Prostate gland (tissue), 2 donors: ENCODE data around the gene QRFP. TPM values are rescaled to one million over a fixed set of nuclear protein-coding genes. Genes with fewer than 3 reads are reported as not detected.

Experiments
- DNase-seq: peaks from one replicate; pipeline ENCODE4 v3.0.0-alpha.2; 2019; ENCODE audit warnings: low spot score
- H3K27ac ChIP-seq, 2 donors: fragments of 200-600 bp; sonication (generic); 2 replicates each; pipeline ENCODE4 v1.5.1; 2017 to 2019
- H3K27me3 ChIP-seq: fragments of 200-600 bp; sonication (generic); replicated peaks from 2 replicates; pipeline ENCODE4 v1.5.1; 2019; ENCODE audit not compliant: insufficient read depth
- H3K36me3 ChIP-seq, 2 donors: fragments of 200-600 bp; sonication (generic); 1 replicate in 1 of 2; 2 replicates in 1 of 2; pipeline versions ENCODE4 v1.5.1 to v1.8.1; 2017 to 2019
- H3K4me1 ChIP-seq: fragments of 200-600 bp; sonication (generic); replicated peaks from 2 replicates; pipeline ENCODE4 v1.5.1; 2019
- H3K4me3 ChIP-seq, 2 donors: fragments of 200-600 bp; sonication (generic); 2 replicates each; pipeline ENCODE4 v1.5.1; 2017 to 2019
- H3K9me3 ChIP-seq: fragments of 200-600 bp; sonication (generic); 2 replicates; pipeline ENCODE4 v1.5.1; 2017
- POLR2A ChIP-seq: fragments of 450-650 bp; IDR thresholded peaks from one replicate; pipeline ENCODE4 v1.6.1; 2016; ENCODE audit warnings: antibody characterized with exemption, mild to moderate bottlenecking
- POLR2AphosphoS5 ChIP-seq: sonication (generic); formaldehyde crosslinking; IDR thresholded peaks from one replicate; pipeline ENCODE4 v1.6.1; 2017; ENCODE audit warnings: antibody characterized with exemption
- WGBS: methylation state at CpG from one replicate; pipeline ENCODE4 v1.1.5; 2018; 5-methylcytosine and 5-hydroxymethylcytosine counted together
- intact Hi-C: fragments of 100-400 bp; cut with DNase I; formaldehyde crosslinking; loops from one replicate; pipeline ENCODE4 v1.14.2; 2022
- total RNA-seq, 2 donors: library from RNA; depleted of rRNA; stranded (reverse); fragments of >200 nt; gene quantifications; one replicate each; pipeline ENCODE4 v1.1.0, GENCODE V29; 2016
- TF ChIP-seq, protein P1 (sequence below), 4 experiments: fragments of 200-600 bp in 2 of 4; fragments of 450-650 bp in 2 of 4; sonication (generic) in 2 of 4; IDR thresholded peaks; 1 replicate in 3 of 4; 2 replicates in 1 of 4; pipeline ENCODE4 v1.5.1; 2016 to 2019; ENCODE audit warnings: antibody characterized with exemption in 4 of 4, mild to moderate bottlenecking in 2 of 4, moderate library complexity in 2 of 4

QRFP gene
- total RNA-seq, 2 donors from 2014 or later, result 1.0 TPM; not detected in 1

DNA sequence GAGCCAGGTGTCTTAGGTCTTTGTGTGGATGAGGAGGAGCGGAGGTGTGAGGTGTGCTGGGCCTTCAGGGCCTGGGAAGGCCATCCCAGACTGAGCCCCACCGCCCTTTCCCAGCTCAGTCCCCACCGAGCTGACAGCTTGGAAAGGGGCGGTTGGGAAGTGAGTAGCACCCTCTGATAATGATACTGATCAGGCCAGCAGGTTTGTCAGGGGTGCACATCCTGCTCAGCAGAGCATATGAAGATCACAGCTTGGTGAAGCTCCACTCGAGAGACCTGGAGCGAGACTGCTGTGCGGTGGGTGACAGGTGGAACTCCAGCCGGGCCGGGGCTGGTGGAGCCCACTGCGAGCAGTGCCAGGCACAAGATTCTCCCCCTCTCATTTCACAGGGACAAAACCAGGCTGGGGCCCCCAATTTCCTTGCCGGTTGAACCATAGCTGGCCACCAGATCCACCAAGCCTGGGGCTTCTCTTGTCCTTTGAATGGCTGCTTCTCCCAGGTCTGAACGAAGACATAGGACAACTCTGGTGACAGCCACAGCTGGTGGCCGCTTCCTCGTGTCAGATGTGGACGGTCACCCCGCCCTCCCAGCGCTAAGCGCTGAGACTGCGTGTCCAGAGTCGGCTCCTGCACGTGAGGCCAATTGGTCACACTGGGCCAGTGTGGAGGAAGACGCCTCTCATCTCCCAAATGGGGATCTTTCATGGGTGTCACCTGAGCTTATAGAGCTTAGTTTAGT is 8.3 kb downstream of the QRFP start:
- Histone ChIP-seq H3K9me3 (no peaks in the 10 kb centered on the region), H3K4me1 (peaks cover 11% of the 10 kb centered on the region), H3K4me3 (no peak overlapping the region), H3K36me3 (peaks cover 0 to 45% of the 10 kb centered on the region in 2 donors), H3K27ac (no peak overlapping the region), H3K27me3 (no peaks in the 10 kb centered on the region)
- TF ChIP-seq POLR2AphosphoS5, result no peak
- no peak for TF ChIP-seq POLR2A
- TF ChIP-seq, protein P1, sequence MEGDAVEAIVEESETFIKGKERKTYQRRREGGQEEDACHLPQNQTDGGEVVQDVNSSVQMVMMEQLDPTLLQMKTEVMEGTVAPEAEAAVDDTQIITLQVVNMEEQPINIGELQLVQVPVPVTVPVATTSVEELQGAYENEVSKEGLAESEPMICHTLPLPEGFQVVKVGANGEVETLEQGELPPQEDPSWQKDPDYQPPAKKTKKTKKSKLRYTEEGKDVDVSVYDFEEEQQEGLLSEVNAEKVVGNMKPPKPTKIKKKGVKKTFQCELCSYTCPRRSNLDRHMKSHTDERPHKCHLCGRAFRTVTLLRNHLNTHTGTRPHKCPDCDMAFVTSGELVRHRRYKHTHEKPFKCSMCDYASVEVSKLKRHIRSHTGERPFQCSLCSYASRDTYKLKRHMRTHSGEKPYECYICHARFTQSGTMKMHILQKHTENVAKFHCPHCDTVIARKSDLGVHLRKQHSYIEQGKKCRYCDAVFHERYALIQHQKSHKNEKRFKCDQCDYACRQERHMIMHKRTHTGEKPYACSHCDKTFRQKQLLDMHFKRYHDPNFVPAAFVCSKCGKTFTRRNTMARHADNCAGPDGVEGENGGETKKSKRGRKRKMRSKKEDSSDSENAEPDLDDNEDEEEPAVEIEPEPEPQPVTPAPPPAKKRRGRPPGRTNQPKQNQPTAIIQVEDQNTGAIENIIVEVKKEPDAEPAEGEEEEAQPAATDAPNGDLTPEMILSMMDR (IDR thresholded peaks at IDR 0.05), result no peak
- 92% methylated on average over 22 of the region's 22 CpGs for WGBS
- intact Hi-C loops, result no loop called here
- DNase-seq, result no peak

DNA sequence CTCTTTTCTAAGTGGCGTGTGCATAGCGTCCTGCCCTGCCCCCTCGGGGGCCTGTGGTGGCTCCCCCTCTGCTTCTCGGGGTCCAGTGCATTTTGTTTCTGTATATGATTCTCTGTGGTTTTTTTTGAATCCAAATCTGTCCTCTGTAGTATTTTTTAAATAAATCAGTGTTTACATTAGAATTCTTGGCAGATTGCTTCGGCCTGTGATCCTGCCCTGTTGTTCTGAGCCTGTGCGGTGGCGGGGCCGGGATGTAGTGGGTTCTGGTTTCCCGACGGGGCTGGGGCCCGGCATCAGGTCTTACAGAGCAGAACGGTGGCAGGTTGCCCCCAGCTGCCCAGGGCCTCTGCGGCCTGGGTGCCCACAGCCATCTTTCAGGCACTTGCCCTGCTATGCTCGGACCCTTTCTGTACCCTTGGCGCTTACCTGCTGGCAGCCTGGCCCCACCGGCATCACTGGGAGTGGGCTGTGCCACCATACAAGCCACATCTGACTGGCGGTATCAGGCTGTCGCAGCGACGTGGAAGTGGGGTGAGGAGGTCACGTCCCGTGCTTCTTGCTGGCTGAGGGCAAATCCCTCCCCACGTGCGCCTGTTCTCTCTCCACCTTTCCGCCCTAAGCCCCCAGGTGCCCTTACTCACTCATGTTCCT is 9.0 kb downstream of the QRFP start:
- H3K27me3 ChIP-seq, result no peaks in the 10 kb centered on the region
- WGBS, result 70% methylated on average over 25 of the region's 25 CpGs
- no peak overlapping the region for H3K4me3 ChIP-seq
- no peaks in the 10 kb centered on the region for H3K9me3 ChIP-seq
- peaks cover 5% of the 10 kb centered on the region for H3K4me1 ChIP-seq
- intact Hi-C loops, result no loop called here
- no peak overlapping the region for H3K27ac ChIP-seq
- DNase-seq, result no peak
- peaks cover 0 to 45% of the 10 kb centered on the region in 2 donors for H3K36me3 ChIP-seq
- TF ChIP-seq POLR2AphosphoS5 (no peak), POLR2A (no peak)
- TF ChIP-seq, protein P1 (IDR thresholded peaks at IDR 0.05), result no peak

DNA sequence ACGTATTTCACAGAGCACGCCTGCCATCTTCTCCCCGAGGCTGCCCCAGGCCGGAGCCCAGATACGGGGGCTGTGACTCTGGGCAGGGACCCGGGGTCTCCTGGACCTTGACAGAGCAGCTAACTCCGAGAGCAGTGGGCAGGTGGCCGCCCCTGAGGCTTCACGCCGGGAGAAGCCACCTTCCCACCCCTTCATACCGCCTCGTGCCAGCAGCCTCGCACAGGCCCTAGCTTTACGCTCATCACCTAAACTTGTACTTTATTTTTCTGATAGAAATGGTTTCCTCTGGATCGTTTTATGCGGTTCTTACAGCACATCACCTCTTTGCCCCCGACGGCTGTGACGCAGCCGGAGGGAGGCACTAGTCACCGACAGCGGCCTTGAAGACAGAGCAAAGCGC is 9.6 kb downstream of the QRFP start:
- Histone ChIP-seq H3K36me3 (peaks cover 0 to 45% of the 10 kb centered on the region in 2 donors), H3K27ac (no peak overlapping the region), H3K9me3 (no peaks in the 10 kb centered on the region), H3K4me1 (peaks cover 5% of the 10 kb centered on the region), H3K27me3 (no peaks in the 10 kb centered on the region), H3K4me3 (no peak overlapping the region)
- TF ChIP-seq POLR2AphosphoS5 (no peak), POLR2A (no peak)
- TF ChIP-seq, protein P1 (IDR thresholded peaks at IDR 0.05), result no peak
- intact Hi-C loops, result no loop called here
- 84% methylated on average over 23 of the region's 23 CpGs for WGBS
- DNase-seq, result no peak

DNA sequence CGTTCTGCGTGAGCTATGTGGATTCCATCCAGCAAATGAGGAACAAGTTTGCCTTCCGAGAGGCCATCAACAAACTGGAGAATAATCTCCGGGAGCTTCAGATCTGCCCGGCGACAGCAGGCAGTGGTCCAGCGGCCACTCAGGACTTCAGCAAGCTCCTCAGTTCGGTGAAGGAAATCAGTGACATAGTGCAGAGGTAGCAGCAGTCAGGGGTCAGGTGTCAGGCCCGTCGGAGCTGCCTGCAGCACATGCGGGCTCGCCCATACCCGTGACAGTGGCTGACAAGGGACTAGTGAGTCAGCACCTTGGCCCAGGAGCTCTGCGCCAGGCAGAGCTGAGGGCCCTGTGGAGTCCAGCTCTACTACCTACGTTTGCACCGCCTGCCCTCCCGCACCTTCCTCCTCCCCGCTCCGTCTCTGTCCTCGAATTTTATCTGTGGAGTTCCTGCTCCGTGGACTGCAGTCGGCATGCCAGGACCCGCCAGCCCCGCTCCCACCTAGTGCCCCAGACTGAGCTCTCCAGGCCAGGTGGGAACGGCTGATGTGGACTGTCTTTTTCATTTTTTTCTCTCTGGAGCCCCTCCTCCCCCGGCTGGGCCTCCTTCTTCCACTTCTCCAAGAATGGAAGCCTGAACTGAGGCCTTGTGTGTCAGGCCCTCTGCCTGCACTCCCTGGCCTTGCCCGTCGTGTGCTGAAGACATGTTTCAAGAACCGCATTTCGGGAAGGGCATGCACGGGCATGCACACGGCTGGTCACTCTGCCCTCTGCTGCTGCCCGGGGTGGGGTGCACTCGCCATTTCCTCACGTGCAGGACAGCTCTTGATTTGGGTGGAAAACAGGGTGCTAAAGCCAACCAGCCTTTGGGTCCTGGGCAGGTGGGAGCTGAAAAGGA is 10.9 kb downstream of the QRFP start:
- Histone ChIP-seq H3K9me3 (no peaks in the 10 kb centered on the region), H3K27ac (no peak overlapping the region), H3K4me3 (no peak overlapping the region), H3K4me1 (peaks cover 5% of the 10 kb centered on the region), H3K36me3 (peaks cover 0 to 50% of the 10 kb centered on the region in 2 donors), H3K27me3 (no peaks in the 10 kb centered on the region)
- TF ChIP-seq, protein P1 (IDR thresholded peaks at IDR 0.05), result no peak
- TF ChIP-seq POLR2AphosphoS5 (no peak), POLR2A (no peak)
- 55% methylated on average over 33 of the region's 35 CpGs for WGBS
- intact Hi-C loops, result no loop called here
- DNase-seq, result no peak
